ENCODE measurements around the gene PML. TPM values are rescaled to one million over a fixed set of nuclear protein-coding genes. Genes with fewer than 3 reads are reported as not detected.

Gene PML, protein sequence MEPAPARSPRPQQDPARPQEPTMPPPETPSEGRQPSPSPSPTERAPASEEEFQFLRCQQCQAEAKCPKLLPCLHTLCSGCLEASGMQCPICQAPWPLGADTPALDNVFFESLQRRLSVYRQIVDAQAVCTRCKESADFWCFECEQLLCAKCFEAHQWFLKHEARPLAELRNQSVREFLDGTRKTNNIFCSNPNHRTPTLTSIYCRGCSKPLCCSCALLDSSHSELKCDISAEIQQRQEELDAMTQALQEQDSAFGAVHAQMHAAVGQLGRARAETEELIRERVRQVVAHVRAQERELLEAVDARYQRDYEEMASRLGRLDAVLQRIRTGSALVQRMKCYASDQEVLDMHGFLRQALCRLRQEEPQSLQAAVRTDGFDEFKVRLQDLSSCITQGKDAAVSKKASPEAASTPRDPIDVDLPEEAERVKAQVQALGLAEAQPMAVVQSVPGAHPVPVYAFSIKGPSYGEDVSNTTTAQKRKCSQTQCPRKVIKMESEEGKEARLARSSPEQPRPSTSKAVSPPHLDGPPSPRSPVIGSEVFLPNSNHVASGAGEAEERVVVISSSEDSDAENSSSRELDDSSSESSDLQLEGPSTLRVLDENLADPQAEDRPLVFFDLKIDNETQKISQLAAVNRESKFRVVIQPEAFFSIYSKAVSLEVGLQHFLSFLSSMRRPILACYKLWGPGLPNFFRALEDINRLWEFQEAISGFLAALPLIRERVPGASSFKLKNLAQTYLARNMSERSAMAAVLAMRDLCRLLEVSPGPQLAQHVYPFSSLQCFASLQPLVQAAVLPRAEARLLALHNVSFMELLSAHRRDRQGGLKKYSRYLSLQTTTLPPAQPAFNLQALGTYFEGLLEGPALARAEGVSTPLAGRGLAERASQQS
- total RNA-seq, result 10 to 100 TPM; 27.6 to 52.2 (median 35.6) TPM
- long read RNA-seq, donor 1, full-length matches to known transcripts, result 7 of 39 reads
- long read RNA-seq, donor 1, partial matches to known transcripts, result 20 of 39 reads
- long read RNA-seq, donor 1, other reads (novel, unspliced or antisense), result 12 of 39 reads
- long read RNA-seq, donor 2, partial matches to known transcripts, result 0 of 5 reads
- long read RNA-seq, donor 2, other reads (novel, unspliced or antisense), result 2 of 5 reads

DNA sequence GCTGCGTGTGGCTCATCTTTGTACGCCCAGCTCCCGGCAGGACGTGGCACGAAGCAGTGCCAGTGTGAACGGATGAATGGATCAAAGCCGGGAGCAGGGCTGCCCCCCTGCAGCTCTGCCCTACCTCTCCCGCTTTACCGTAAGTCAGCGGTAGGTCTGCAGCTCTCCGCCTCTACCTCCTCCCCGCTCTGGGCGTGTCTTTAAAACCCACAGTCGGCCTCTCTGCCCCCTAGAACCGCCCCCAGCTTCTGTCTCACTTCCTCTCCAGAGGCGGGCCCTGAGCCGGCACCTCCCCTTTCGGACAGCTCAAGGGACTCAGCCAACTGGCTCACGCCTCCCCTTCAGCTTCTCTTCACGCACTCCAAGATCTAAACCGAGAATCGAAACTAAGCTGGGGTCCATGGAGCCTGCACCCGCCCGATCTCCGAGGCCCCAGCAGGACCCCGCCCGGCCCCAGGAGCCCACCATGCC is at the start of gene PML:
PML (plus strand) TSS at position 304 of the 471 bp plus-strand sequence; CDS start at position 401, 97 bp downstream.
- intact Hi-C loops (cut with DNase I, micrococcal nuclease), result no loop called here
- no peaks in the 10 kb centered on the region for H3K36me3 ChIP-seq (ENCODE audit: low read depth)
- H3K4me3 ChIP-seq, result peak within 1 kb of the TSS; percentile 42
- TF ChIP-seq, protein P1, sequence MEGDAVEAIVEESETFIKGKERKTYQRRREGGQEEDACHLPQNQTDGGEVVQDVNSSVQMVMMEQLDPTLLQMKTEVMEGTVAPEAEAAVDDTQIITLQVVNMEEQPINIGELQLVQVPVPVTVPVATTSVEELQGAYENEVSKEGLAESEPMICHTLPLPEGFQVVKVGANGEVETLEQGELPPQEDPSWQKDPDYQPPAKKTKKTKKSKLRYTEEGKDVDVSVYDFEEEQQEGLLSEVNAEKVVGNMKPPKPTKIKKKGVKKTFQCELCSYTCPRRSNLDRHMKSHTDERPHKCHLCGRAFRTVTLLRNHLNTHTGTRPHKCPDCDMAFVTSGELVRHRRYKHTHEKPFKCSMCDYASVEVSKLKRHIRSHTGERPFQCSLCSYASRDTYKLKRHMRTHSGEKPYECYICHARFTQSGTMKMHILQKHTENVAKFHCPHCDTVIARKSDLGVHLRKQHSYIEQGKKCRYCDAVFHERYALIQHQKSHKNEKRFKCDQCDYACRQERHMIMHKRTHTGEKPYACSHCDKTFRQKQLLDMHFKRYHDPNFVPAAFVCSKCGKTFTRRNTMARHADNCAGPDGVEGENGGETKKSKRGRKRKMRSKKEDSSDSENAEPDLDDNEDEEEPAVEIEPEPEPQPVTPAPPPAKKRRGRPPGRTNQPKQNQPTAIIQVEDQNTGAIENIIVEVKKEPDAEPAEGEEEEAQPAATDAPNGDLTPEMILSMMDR (IDR thresholded peaks at IDR 0.05), result no peak
- ATAC-seq, result peak; percentile 88
- peak; percentile 96 to 99 (median 98) for DNase-seq
- H3K9me3 ChIP-seq, result no peaks in the 10 kb centered on the region
- H3K4me1 ChIP-seq (ENCODE audit: low read depth), result peaks cover 34% of the 10 kb centered on the region

DNA sequence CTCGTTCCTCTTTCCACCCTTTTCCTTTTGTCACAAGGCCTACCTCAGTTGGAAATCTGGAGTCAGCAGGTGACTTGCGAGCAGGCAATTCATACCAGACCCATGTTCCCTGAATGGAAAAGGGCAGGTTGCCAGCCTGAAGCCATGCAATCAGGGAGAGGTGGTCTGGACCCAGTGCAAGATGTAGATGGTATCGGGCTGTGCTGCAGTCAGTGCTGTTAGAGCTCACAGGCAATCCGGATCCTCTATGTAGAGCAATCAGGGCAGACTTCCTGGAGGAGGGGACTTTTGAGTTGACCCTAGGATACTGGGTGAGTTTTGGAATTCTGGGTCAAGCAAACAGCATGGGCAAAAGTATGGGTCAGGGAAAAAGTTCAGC is 49.4 kb upstream of the PML start:
- TF ChIP-seq, protein P1 (IDR thresholded peaks at IDR 0.05), result no peak
- Histone ChIP-seq H3K9me3 (no peaks in the 10 kb centered on the region), H3K36me3 (ENCODE audit: low read depth) (no peaks in the 10 kb centered on the region), H3K4me3 (no peak overlapping the region), H3K4me1 (ENCODE audit: low read depth) (no peaks in the 10 kb centered on the region)
- DNase-seq (no peak), ATAC-seq (no peak)
- intact Hi-C loops (cut with DNase I, micrococcal nuclease), result no loop called here

DNA sequence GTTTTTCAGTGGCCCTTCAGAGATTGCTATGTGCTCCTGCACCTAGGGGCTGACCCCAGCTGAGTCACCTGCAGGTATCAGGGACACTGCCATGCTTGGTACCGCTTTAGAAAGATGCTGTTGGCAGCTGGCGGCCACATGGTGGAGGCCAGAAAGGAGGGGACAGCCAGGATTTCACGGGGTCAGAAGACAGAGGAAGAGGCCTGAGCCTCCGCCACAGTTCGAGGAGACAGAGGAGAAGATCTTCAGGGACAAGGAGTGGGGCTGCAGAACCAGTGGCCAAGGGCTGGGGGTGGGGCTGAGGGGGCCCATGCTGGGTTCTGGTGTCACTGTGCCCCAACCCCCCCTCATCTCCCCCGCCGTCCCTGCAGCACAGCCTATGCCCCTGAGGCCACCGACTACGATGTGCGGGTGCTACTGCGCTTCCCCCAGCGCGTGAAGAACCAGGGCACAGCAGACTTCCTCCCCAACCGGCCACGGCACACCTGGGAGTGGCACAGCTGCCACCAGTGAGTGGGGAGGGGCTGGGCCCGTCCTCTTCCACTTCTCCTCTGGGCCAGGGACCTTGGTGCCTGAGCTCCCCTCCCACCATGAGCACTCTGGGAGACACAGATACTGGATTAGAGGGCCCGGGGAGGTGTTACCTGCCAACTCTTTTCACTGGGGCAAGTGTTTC is 48.3 kb upstream of the PML start:
- Histone ChIP-seq H3K9me3 (no peaks in the 10 kb centered on the region), H3K36me3 (ENCODE audit: low read depth) (no peaks in the 10 kb centered on the region), H3K4me3 (no peak overlapping the region), H3K4me1 (ENCODE audit: low read depth) (peaks cover 5% of the 10 kb centered on the region)
- no peak for ATAC-seq
- DNase-seq, result no peak
- intact Hi-C loops (cut with DNase I, micrococcal nuclease), result no loop called here
- TF ChIP-seq, protein P1 (IDR thresholded peaks at IDR 0.05), result no peak

DNA sequence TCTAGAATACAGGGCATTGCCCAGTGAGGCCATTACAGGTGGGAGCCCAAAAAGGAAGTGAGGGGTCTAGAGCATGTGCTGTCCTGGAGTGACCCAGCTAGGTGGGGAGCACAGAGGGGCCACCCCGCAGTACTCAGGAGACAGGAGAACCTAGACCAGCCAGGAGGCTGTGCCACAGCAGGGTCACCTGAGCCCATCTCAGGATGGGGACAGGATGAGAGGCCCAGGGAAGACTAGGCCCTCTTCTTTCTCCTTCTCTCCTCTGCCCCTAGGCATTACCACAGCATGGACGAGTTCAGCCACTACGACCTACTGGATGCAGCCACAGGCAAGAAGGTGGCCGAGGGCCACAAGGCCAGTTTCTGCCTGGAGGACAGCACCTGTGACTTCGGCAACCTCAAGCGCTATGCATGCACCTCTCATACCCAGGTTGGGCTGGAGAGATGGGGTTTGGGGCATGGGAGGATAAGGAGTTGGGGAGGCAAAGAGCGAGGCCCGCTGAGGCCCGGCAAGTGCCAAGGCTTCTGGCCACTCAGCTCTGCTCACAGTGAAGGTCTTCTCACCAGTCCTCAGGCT is 47.6 kb upstream of the PML start:
- H3K36me3 ChIP-seq (ENCODE audit: low read depth), result no peaks in the 10 kb centered on the region
- no peaks in the 10 kb centered on the region for H3K9me3 ChIP-seq
- TF ChIP-seq, protein P1 (IDR thresholded peaks at IDR 0.05), result no peak
- peaks cover 12% of the 10 kb centered on the region for H3K4me1 ChIP-seq (ENCODE audit: low read depth)
- no peak overlapping the region for H3K4me3 ChIP-seq
- no peak for DNase-seq
- intact Hi-C loops (cut with DNase I, micrococcal nuclease), result no loop called here
- ATAC-seq, result no peak

DNA sequence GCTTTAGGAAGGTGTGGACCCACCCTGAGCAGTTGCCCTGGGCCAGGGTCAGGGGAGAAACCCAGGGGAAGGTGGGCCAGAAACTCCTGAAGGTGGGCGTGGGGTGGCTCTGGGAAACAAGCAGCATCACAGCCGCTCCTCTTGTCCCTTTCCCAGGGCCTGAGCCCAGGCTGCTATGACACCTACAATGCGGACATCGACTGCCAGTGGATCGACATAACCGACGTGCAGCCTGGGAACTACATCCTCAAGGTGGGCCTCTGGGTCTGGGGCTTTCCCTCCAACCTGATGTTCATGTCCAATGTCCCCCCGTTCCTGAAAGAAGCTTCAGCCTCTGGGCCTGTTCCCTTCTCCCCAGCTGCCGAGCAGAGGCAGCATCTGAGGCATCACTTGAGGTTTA is 46.9 kb upstream of the PML start:
- intact Hi-C loops (cut with DNase I, micrococcal nuclease), result no loop called here
- TF ChIP-seq, protein P1 (IDR thresholded peaks at IDR 0.05), result no peak
- ATAC-seq (no peak), DNase-seq (no peak)
- H3K4me1 ChIP-seq (ENCODE audit: low read depth), result peaks cover 15% of the 10 kb centered on the region
- H3K4me3 ChIP-seq, result no peak overlapping the region
- H3K36me3 ChIP-seq (ENCODE audit: low read depth), result no peaks in the 10 kb centered on the region
- H3K9me3 ChIP-seq, result no peaks in the 10 kb centered on the region

Measured in mucosa of descending colon (tissue), 3 donors.